Spinal cord (tissue), 10 donors: Measurements from ENCODE around the gene GRAPL. TPM values are rescaled to one million over a fixed set of nuclear protein-coding genes. Genes with fewer than 3 reads are reported as not detected.
"Not testable (repeated sequence)": the region's sequence is repeated elsewhere in the genome, so short reads cannot be mapped to it uniquely, and the experiment has no call there.

Experiments
- DNase-seq, 6 donors: peaks; one replicate each; pipeline versions ENCODE4 v3.0.0 to v3.0.0-alpha.2; 2013 to 2015; ENCODE audit warnings: low spot score in 6 of 6, low read depth in 4 of 6
- H3K27ac ChIP-seq: one replicate; pipeline ENCODE4 v1.5.1; 2013; ENCODE audit warnings: low read depth, low read length, control low read depth
- H3K27me3 ChIP-seq: one replicate; pipeline ENCODE4 v1.6.1; 2013; ENCODE audit warnings: low read length; ENCODE audit not compliant: control insufficient read depth, insufficient read depth
- H3K36me3 ChIP-seq: one replicate; pipeline ENCODE4 v1.6.1; 2013; ENCODE audit warnings: low read length; ENCODE audit not compliant: control insufficient read depth, insufficient read depth
- H3K4me1 ChIP-seq: one replicate; pipeline ENCODE4 v1.6.1; 2013; ENCODE audit warnings: low read length; ENCODE audit not compliant: control insufficient read depth, insufficient read depth
- H3K4me3 ChIP-seq: one replicate; pipeline ENCODE4 v1.5.1; 2013; ENCODE audit warnings: low read depth, low read length, control low read depth
- H3K9me3 ChIP-seq: one replicate; pipeline ENCODE4 v1.6.1; 2013; ENCODE audit warnings: low read length; ENCODE audit not compliant: control insufficient read depth, insufficient read depth
- WGBS: methylation state at CpG from one replicate; pipeline ENCODE4 v1.1.5; 2013; ENCODE audit warnings: missing lambda C conversion rate; ENCODE audit not compliant: insufficient coverage; 5-methylcytosine and 5-hydroxymethylcytosine counted together
- polyA plus RNA-seq, 2 donors: library from polyadenylated mRNA; unstranded; fragments of 120-200 nt; gene quantifications; one replicate each; pipeline ENCODE4 v1.2.1, GENCODE V29; 2013; ENCODE audit not compliant: insufficient read length in 2 of 2
- total RNA-seq, 2 donors: library from RNA; depleted of rRNA in 1 of 2; stranded (reverse); fragments of 120-200 nt in 1 of 2; fragments of >200 nt in 1 of 2; gene quantifications; one replicate each; pipeline versions ENCODE4 v1.2.3 to v1.2.4, GENCODE V29; 2013 to 2014
- donor health status: healthy.

GRAPL gene
- total and polyA plus RNA-seq, 4 donors, result 1.6 to 3.8 (median 1.8) TPM

DNA sequence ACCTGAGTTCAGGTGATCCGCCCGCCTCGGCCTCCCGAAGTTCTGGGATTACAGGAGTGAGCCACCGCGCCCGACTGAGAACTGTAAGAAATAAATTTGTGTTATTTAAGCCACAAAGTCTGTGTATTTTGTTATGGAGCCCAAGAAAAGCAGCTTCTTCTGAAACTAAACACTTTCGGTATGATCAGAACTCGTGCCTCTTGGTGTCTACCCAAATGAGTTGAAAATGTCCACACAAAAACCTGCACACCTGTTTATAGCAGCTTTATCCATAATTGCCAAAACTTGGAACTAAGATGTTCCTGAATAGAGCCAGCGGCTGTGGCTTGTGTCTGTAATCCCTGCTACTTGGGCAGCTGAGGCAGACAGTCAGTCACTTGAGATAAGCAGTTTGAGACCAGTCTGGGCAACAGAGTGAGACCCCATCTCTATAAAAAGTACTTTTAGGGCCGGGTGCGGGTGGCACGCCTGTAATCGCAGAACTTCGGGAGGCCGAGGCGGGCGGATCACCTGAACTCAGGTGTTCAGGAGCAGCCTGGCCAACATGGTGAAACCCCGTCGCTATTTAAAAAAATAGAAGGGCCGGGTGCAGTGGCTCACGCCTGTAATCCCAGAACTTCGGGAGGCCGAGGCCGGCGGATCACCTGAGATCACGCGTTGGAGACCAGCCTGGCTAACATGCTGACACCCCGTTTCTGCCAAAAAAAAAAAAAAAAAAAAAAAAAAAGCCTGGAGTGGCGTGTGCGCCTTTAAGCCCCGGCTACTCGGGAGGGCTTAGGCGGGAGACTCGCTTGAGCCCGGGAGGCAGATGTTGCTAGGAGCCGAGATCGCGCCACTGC, 61.7 kb downstream of the GRAPL start:
- no CpG with 5 or more reads among the region's 39 CpGs for WGBS
- not testable (repeated sequence) for H3K9me3 ChIP-seq, H3K27me3 ChIP-seq, H3K27ac ChIP-seq, H3K4me3 ChIP-seq, DNase-seq, H3K36me3 ChIP-seq, H3K4me1 ChIP-seq

DNA sequence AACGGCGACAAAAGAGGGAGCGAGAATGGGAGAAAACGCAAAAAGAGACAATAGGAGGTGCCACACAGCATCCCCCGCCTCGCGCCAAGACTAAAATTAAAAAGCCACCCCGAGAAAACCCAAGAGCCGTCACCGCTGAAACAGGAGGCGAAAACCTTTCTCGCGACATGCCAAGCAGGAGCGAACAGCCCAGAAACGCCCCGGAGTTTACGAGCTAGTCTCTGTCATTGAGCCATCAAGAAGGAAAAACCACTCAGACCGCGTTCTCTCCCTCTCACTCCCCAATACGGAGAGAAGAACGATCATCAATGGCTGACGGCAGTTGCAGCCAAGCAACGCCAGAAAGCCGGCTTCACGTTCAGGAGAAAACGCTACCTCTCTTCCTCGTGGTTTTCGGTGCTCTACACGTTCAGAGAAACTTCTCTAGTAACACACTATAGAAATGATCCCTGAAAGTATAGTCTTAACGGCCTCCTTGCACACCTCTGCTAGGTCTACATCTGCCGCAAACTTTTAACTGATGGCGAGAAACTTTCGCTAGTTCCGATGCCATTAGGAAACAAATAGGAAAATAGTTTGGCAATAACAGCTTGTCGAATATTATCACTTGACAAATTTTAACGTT, 62.5 kb downstream of the GRAPL start:
- H3K9me3 ChIP-seq, DNase-seq, H3K27me3 ChIP-seq, H3K4me3 ChIP-seq, H3K36me3 ChIP-seq, H3K4me1 ChIP-seq, H3K27ac ChIP-seq: not testable (repeated sequence)
- no CpG with 5 or more reads among the region's 36 CpGs for WGBS

DNA sequence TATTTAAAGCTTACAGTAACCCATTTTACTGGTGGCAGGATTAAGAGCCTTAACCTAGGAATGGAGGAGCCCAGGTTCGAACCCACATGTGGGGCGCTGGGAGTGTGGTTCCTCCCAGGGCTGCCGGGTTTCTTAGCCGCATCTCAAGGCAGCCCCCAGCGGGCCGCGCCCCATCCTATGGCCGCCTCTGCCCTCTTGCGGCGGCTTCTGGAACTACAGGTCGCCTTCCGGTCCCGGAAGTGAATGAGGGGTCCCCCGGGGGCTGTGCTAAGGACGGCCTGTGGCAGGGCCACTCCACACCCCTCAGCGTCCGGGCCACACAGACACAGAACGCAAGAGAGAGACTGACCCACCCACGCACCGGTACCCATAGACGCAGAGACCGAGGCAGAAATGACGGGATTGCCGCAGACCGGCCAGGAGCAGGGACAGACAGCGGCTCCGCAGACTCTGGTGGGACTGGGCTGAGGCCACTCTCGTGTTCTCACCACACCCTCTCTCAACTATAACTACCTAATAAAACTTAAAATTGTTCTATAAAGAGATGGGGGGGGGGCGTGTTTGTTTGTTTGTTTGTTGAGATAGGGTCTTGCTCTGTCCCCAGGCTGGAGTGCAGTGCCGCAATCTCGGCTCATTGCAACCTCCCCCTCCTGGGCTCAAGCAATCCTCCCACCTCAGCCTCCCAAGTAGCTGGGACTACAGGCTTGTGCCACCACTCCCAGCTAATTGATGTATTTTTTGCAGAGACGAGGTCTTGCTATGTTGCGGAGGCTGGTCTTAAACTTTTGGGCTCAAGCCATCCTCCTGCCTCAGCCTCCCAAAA, 69.2 kb downstream of the GRAPL start:
- DNase-seq, H3K9me3 ChIP-seq, H3K4me3 ChIP-seq, H3K4me1 ChIP-seq, H3K27me3 ChIP-seq, H3K36me3 ChIP-seq, H3K27ac ChIP-seq: not testable (repeated sequence)
- WGBS, result no CpG with 5 or more reads among the region's 33 CpGs

DNA sequence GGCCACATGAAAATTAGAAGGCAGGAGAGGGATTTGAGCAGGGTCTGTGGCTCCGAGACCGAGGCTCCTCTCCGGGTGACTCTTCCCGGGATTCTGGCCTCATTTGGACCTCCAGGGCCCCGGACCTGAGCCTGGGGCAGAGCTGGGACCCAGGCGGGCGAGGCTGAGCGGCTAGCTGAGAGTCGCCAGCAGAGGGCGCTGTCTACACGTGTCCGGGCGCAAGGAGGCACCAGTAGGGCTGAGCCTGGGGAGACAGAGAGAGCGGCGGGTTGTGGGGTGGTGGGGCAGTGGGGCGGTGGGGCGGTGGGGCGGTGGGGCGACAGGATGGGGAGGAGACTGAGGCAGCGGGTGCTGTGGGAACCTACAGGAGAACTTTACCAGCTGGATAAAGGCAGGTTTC, 75.1 kb downstream of the GRAPL start:
- DNase-seq, H3K27ac ChIP-seq, H3K36me3 ChIP-seq, H3K9me3 ChIP-seq, H3K4me3 ChIP-seq, H3K4me1 ChIP-seq, H3K27me3 ChIP-seq: not testable (repeated sequence)
- WGBS, result no CpG with 5 or more reads among the region's 20 CpGs

DNA sequence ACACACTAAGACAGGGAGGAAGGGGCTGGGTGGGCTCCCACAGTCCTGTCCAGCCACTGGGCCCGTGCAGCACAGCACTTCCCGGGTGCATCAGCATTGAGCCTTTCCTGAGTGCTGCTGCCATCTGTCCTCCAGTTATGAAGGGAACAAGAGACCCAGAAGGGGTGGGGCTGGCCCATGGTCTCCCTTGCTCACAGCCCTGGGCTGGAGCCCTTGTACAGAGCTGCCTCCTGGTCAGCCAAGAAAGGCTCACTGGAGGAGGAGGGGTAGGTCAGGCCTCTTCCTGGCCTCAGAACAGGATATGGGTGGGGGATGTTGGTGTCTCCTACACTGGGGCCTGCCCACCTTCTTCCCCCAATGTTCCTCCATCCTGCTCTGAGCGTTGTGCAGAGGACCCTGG, 76.0 kb downstream of the GRAPL start:
- H3K9me3 ChIP-seq, H3K27ac ChIP-seq, H3K27me3 ChIP-seq, H3K4me1 ChIP-seq, DNase-seq, H3K4me3 ChIP-seq, H3K36me3 ChIP-seq: not testable (repeated sequence)
- WGBS, result no CpG with 5 or more reads among the region's 3 CpGs

Other genes with a start within 250 kb of the GRAPL start
- not detected for gene SLC5A10, start 175.4 kb upstream of the GRAPL start, total RNA-seq
- under 1 TPM; 0.13 to 0.51 TPM for gene SLC5A10, start 175.4 kb upstream of the GRAPL start, polyA plus RNA-seq
- 1 to 10 TPM; 1.2 TPM for gene FAM83G, start 122.8 kb upstream of the GRAPL start, total RNA-seq
- gene FAM83G, start 122.8 kb upstream of the GRAPL start, polyA plus RNA-seq, result 1 to 10 TPM; 2.0 to 2.1 TPM
- 1 to 10 TPM; 3.7 to 5.1 TPM for gene GRAP, start 80.6 kb upstream of the GRAPL start, total RNA-seq
- gene GRAP, start 80.6 kb upstream of the GRAPL start, polyA plus RNA-seq, result 1 to 10 TPM; 5.5 to 6.5 TPM
- gene EPN2, start 109.8 kb downstream of the GRAPL start, total RNA-seq, result 10 to 100 TPM; 46.6 to 55.6 TPM
- gene EPN2, start 109.8 kb downstream of the GRAPL start, polyA plus RNA-seq, result 100 to 1,000 TPM; 112 to 114 TPM
- 10 to 100 TPM; 16.8 to 37.9 TPM for gene B9D1, start 235.1 kb downstream of the GRAPL start, total RNA-seq
- 10 to 100 TPM; 29.8 to 33.7 TPM for gene B9D1, start 235.1 kb downstream of the GRAPL start, polyA plus RNA-seq